ENCODE measurements around the gene ARID1B. TPM values are rescaled to one million over a fixed set of nuclear protein-coding genes. Genes with fewer than 3 reads are reported as not detected.

ARID1B gene
- total RNA-seq, 1 experiment from 2014 or later: 24.2 TPM

- Histone ChIP-seq H4K20me1 (ENCODE audit: low read length) (no peaks in the 10 kb centered on the region), H3K4me3 (ENCODE audit: low read length) (no peak overlapping the region), H2AFZ (ENCODE audit: low read length) (no peak overlapping the region), H3K27me3 (ENCODE audit: low read length) (no peaks in the 10 kb centered on the region), H3K4me2 (ENCODE audit: low read length) (no peak overlapping the region), H3K9ac (ENCODE audit: low read length) (no peak overlapping the region), H3K79me2 (ENCODE audit: low read length) (peaks cover 6% of the 10 kb centered on the region; the same call in 1 of the 2 replicates), H3K36me3 (ENCODE audit: low read depth, low read length) (no peaks in the 10 kb centered on the region), H3K9me2 (replicated peaks; ENCODE audit: low read length) (no peaks in the 10 kb centered on the region), H3K27ac (ENCODE audit: low read length) (no peak overlapping the region), H3K4me1 (ENCODE audit: insufficient read depth, low read length) (no peaks in the 10 kb centered on the region), H3F3A (ENCODE audit: low read length, unreplicated experiment) (no peaks in the 10 kb centered on the region), H3K9me3 (ENCODE audit: low read length) (no peaks in the 10 kb centered on the region)
- DNase-seq (no peak), ATAC-seq (no peak)
- TF ChIP-seq EZH2phosphoT487 (IDR thresholded peaks at IDR 0.05; ENCODE audit: borderline replicate concordance, low read length) (no peak), CTCF (conservative IDR thresholded peaks at IDR 0.05; ENCODE audit: low read depth, low read length) (no peak), EZH2 (IDR thresholded peaks at IDR 0.05; ENCODE audit: low read length, unreplicated experiment) (no peak)
- ChIA-PET CTCF (no interaction called here), POLR2A (ENCODE audit: unreplicated experiment) (no interaction called here)
- BruUV-seq (replicated peaks): no TSS peak
- intact Hi-C loops (cut with micrococcal nuclease): no loop called here
Measured at GRCh38 chr6:157002774-157003173, 225.6 kb downstream of the ARID1B start.

- Histone ChIP-seq H3K4me2 (ENCODE audit: low read length) (no peak overlapping the region), H3K4me3 (ENCODE audit: low read length) (no peak overlapping the region), H3K27ac (ENCODE audit: low read length) (no peak overlapping the region), H3K9me3 (ENCODE audit: low read length) (no peaks in the 10 kb centered on the region), H3K27me3 (ENCODE audit: low read length) (no peaks in the 10 kb centered on the region), H3F3A (ENCODE audit: low read length, unreplicated experiment) (no peaks in the 10 kb centered on the region), H3K79me2 (ENCODE audit: low read length) (peaks cover 18% of the 10 kb centered on the region), H3K36me3 (ENCODE audit: low read depth, low read length) (no peaks in the 10 kb centered on the region), H2AFZ (ENCODE audit: low read length) (no peak overlapping the region), H3K9me2 (replicated peaks; ENCODE audit: low read length) (no peaks in the 10 kb centered on the region), H4K20me1 (ENCODE audit: low read length) (no peaks in the 10 kb centered on the region), H3K9ac (ENCODE audit: low read length) (no peak overlapping the region), H3K4me1 (ENCODE audit: insufficient read depth, low read length) (no peaks in the 10 kb centered on the region)
- no TSS peak for BruUV-seq (replicated peaks)
- no peak for TF ChIP-seq EZH2phosphoT487 (IDR thresholded peaks at IDR 0.05; ENCODE audit: borderline replicate concordance, low read length)
- TF ChIP-seq CTCF (conservative IDR thresholded peaks at IDR 0.05; ENCODE audit: low read depth, low read length): no peak
- no peak for TF ChIP-seq EZH2 (IDR thresholded peaks at IDR 0.05; ENCODE audit: low read length, unreplicated experiment)
- POLR2A ChIA-PET (ENCODE audit: unreplicated experiment): no interaction called here
- intact Hi-C loops (cut with micrococcal nuclease): no loop called here
- DNase-seq: no peak
- ATAC-seq: no peak
- CTCF ChIA-PET: no interaction called here
Measured at GRCh38 chr6:157005940-157006339, 228.8 kb downstream of the ARID1B start.

- no peaks in the 10 kb centered on the region for H3K27me3 ChIP-seq (ENCODE audit: low read length)
- POLR2A ChIA-PET (ENCODE audit: unreplicated experiment): no interaction called here
- no peaks in the 10 kb centered on the region for H3K4me1 ChIP-seq (ENCODE audit: insufficient read depth, low read length)
- H3K9ac ChIP-seq (ENCODE audit: low read length): no peak overlapping the region
- intact Hi-C loops (cut with micrococcal nuclease): no loop called here
- no TSS peak for BruUV-seq (replicated peaks)
- no peaks in the 10 kb centered on the region for H3K9me3 ChIP-seq (ENCODE audit: low read length)
- no peaks in the 10 kb centered on the region for H3F3A ChIP-seq (ENCODE audit: low read length, unreplicated experiment)
- no peaks in the 10 kb centered on the region for H3K9me2 ChIP-seq (replicated peaks; ENCODE audit: low read length)
- H3K36me3 ChIP-seq (ENCODE audit: low read depth, low read length): no peaks in the 10 kb centered on the region
- DNase-seq: no peak
- ATAC-seq: no peak
- no peaks in the 10 kb centered on the region for H4K20me1 ChIP-seq (ENCODE audit: low read length)
- H3K27ac ChIP-seq (ENCODE audit: low read length): no peak overlapping the region
- H3K4me2 ChIP-seq (ENCODE audit: low read length): no peak overlapping the region
- H3K79me2 ChIP-seq (ENCODE audit: low read length): peaks cover 24% of the 10 kb centered on the region
- no peak for TF ChIP-seq CTCF (conservative IDR thresholded peaks at IDR 0.05; ENCODE audit: low read depth, low read length)
- TF ChIP-seq EZH2phosphoT487 (IDR thresholded peaks at IDR 0.05; ENCODE audit: borderline replicate concordance, low read length): no peak
- TF ChIP-seq EZH2 (IDR thresholded peaks at IDR 0.05; ENCODE audit: low read length, unreplicated experiment): no peak
- CTCF ChIA-PET: no interaction called here
- no peak overlapping the region for H2AFZ ChIP-seq (ENCODE audit: low read length)
- H3K4me3 ChIP-seq (ENCODE audit: low read length): no peak overlapping the region
Measured at GRCh38 chr6:157008568-157008967, 231.4 kb downstream of the ARID1B start.
